GM12878 (cell line): ENCODE results near the gene NUMA1. TPM values are rescaled to one million over a fixed set of nuclear protein-coding genes. Genes with fewer than 3 reads are reported as not detected.
A peak's percentile ranks its signal among the peaks of the same experiment; 100 is the strongest.

Experiments
- ATAC-seq: fragments of 200-7000 bp; cut with Tn5 transposase; 3 replicates; pipeline ENCODE4 v1.9.1; 2020; ENCODE audit warnings: mild to moderate bottlenecking, moderate library complexity
- BruUV-seq: library from RNA; stranded (reverse); fragments of 400-500 nt; replicated peaks from 2 replicates; lab custom pipeline; 2021; lab: Mats Ljungman, UMichigan
- CTCF ChIA-PET: fragments of 300-600 bp; sonication (Branson Sonifier 250); formaldehyde crosslinking; extraction: SDS; loops from one replicate; lab custom pipeline; 2021; ENCODE audit warnings: inconsistent platforms; lab: Yijun Ruan, JAX
- POLR2A ChIA-PET: fragments of 350-600 bp; formaldehyde crosslinking; extraction: SDS; loops from one replicate; lab custom pipeline; 2021; ENCODE audit warnings: inconsistent platforms; lab: Charles Lee
- RAD21 ChIA-PET: fragments of 300-600 bp; sonication (Branson Sonifier 250); formaldehyde crosslinking; loops from one replicate; lab custom pipeline; 2023; ENCODE audit warnings: antibody characterized with exemption; ENCODE audit not compliant: unreplicated experiment; lab: Charles Lee
- SMC1A ChIA-PET: fragments of 300-600 bp; sonication (Branson Sonifier 250); formaldehyde crosslinking; loops from one replicate; lab custom pipeline; 2023; ENCODE audit not compliant: unreplicated experiment, uncharacterized antibody; lab: Charles Lee
- DNase-seq: peaks from one replicate; pipeline ENCODE4 v3.0.0-alpha.2; 2011; ENCODE audit warnings: low read depth, low spot score
- FAIRE-seq: peaks from 3 replicates; lab custom pipeline; 2011; peaks lifted over from hg19 to GRCh38; lab: Jason Lieb, UNC
- H2AFZ ChIP-seq: 2 replicates; pipeline ENCODE4 v1.6.0; 2011; ENCODE audit warnings: low read depth, low read length, control low read depth; ENCODE audit not compliant: control insufficient read depth
- H3K27ac ChIP-seq: 2 replicates; pipeline ENCODE4 v1.5.1; 2011; ENCODE audit warnings: control low read depth; ENCODE audit not compliant: control insufficient read depth, insufficient read depth
- H3K27me3 ChIP-seq, 2 experiments: replicated peaks in 1 of 2; 2 replicates each; pipeline versions ENCODE4 v1.6.0 to v1.6.1; 2011; ENCODE audit warnings: low read length in 1 of 2; ENCODE audit not compliant: control insufficient read depth in 2 of 2, insufficient read depth in 2 of 2
- H3K36me3 ChIP-seq, 2 experiments: 2 replicates each; pipeline ENCODE4 v1.5.1; 2011; ENCODE audit warnings: low read length in 1 of 2; ENCODE audit not compliant: control insufficient read depth in 2 of 2, insufficient read depth in 2 of 2
- H3K4me1 ChIP-seq: 2 replicates; pipeline ENCODE4 v1.6.1; 2011; ENCODE audit warnings: mild to moderate bottlenecking, low read length, moderate library complexity, mixed read lengths; ENCODE audit not compliant: control insufficient read depth, insufficient read depth
- H3K4me2 ChIP-seq: 2 replicates; pipeline ENCODE4 v1.6.0; 2011; ENCODE audit warnings: control low read depth; ENCODE audit not compliant: control insufficient read depth, insufficient read depth
- H3K4me3 ChIP-seq: fragments of 200-600 bp; sonication (generic); 2 replicates; pipeline ENCODE4 v1.5.1; 2016
- H3K79me2 ChIP-seq: 2 replicates; pipeline ENCODE4 v1.6.0; 2011; ENCODE audit warnings: low read length; ENCODE audit not compliant: control insufficient read depth, insufficient read depth
- H3K9ac ChIP-seq: 2 replicates; pipeline ENCODE4 v1.8.0; 2011; ENCODE audit warnings: low read length, control low read depth, mixed read lengths; ENCODE audit not compliant: control insufficient read depth, insufficient read depth
- H3K9me3 ChIP-seq: replicated peaks from 3 replicates; pipeline ENCODE4 v1.5.1; 2011; ENCODE audit warnings: mild to moderate bottlenecking, low read length; ENCODE audit not compliant: control insufficient read depth, insufficient read depth
- H4K20me1 ChIP-seq: 2 replicates; pipeline ENCODE4 v1.6.0; 2011; ENCODE audit not compliant: control insufficient read depth, insufficient read depth
- HDAC2 ChIP-seq: fragments of 200-600 bp; sonication (generic); IDR thresholded peaks from 2 replicates; pipeline ENCODE4 v1.6.1; 2017
- IRF4 ChIP-seq: IDR thresholded peaks from 2 replicates; pipeline ENCODE4 v1.6.1; 2011; ENCODE audit warnings: low read depth, low read length
- NR2F1 ChIP-seq: fragments of 450-650 bp; conservative IDR thresholded peaks from 2 replicates; pipeline ENCODE4 v1.6.1; 2017; ENCODE audit warnings: mild to moderate bottlenecking
- POLR2A ChIP-seq: IDR thresholded peaks from 2 replicates; pipeline ENCODE4 v1.6.1; 2011; ENCODE audit warnings: low read depth, mild to moderate bottlenecking, low read length
- ZNF687 ChIP-seq: fragments of 450-650 bp; IDR thresholded peaks from 2 replicates; pipeline ENCODE4 v1.6.1; 2017; ENCODE audit warnings: mild to moderate bottlenecking, moderate library complexity
- WGBS: methylation state at CpG from one replicate; pipeline ENCODE4 v1.1.6; 2016; ENCODE audit warnings: low lambda C conversion rate; ENCODE audit not compliant: insufficient replicate concordance, insufficient coverage; ENCODE audit errors: missing lambda C conversion rate; 5-methylcytosine and 5-hydroxymethylcytosine counted together
- in situ Hi-C: fragments of 300-500 bp; cut with MboI; formaldehyde crosslinking; loops from 9 replicates; pipeline ENCODE4 v1.14.3; 2018; ENCODE audit warnings: mixed read lengths
- intact Hi-C: fragments of 100-400 bp; cut with micrococcal nuclease; formaldehyde crosslinking; loops from one replicate; pipeline ENCODE4 v1.14.2; 2022; ENCODE audit not compliant: unreplicated experiment
- polyA plus RNA-seq, 11 experiments: library from polyadenylated mRNA; depleted of rRNA in 4 of 11; unstranded in 6 of 11; stranded (reverse) in 5 of 11; fragments of >200 nt; fragmentation: Nextera tagmentation in 4 of 11; fragmentation: Illumina TruSeq in 1 of 11; extraction: Ambion mirVana in 4 of 11; extraction: Trizol in 1 of 11; gene quantifications; 1 replicate in 1 of 11; 2 replicates in 10 of 11; pipeline versions ENCODE4 v1.2.1 to v1.2.3, GENCODE V29; 2011 to 2016; ENCODE audit warnings: inconsistent platforms in 2 of 11, missing spikeins in 2 of 11, low read depth in 1 of 11
- total RNA-seq, 4 experiments: library from RNA; depleted of rRNA in 3 of 4; stranded (reverse); fragments of >200 nt in 3 of 4; fragmentation: Illumina TruSeq in 1 of 4; extraction: Trizol in 1 of 4; gene quantifications; 2 replicates each; pipeline versions ENCODE4 v1.2.1 to v1.2.3, GENCODE V29; 2013 to 2021

The NUMA1 gene
- total and polyA plus RNA-seq, 10 of the 15 experiments (the other 5 are each of a cell fraction or from before 2014, with no cell fraction given): 5.5 to 111 (median 61.0) TPM

GRCh38 chr11:72013765-72014711 lies 66.3 kb downstream of the NUMA1 start:
- BruUV-seq: no TSS peak
- 0 out of 2 replicates have a peak, but pooled peaks cover 3% of the 10 kb centered on the region for H4K20me1 ChIP-seq
- 98% methylated on average over 38 of the region's 38 CpGs for WGBS
- ChIA-PET SMC1A (interaction anchor here (1.0 to 7.3 kb wide), 8 partner anchors 9 to 417 kb away, joined by 3 to 64 read pairs (median 4); partner anchors contain the start of gene IL18BP), POLR2A (no interaction called here), RAD21 (interaction anchor here (1.1 to 4.5 kb wide), 4 partner anchors 22 to 130 kb away, joined by 4 to 51 read pairs (median 6); no protein-coding TSS in a partner anchor), CTCF (interaction anchor here (0.6 to 9.0 kb wide), 11 partner anchors 13 to 417 kb away, joined by 3 to 138 read pairs (median 3); no protein-coding TSS in a partner anchor)
- H3K9me3 ChIP-seq: no peaks in the 10 kb centered on the region
- no peaks in the 10 kb centered on the region for H3K27me3 ChIP-seq
- H3K9ac ChIP-seq: no peak overlapping the region
- DNase-seq (no peak), FAIRE-seq (no peak), ATAC-seq (no peak)
- H3K4me3 ChIP-seq: no peak overlapping the region
- peaks cover 45 to 66% of the 10 kb centered on the region in 2 experiments for H3K36me3 ChIP-seq
- in situ Hi-C loops: no loop called here
- H2AFZ ChIP-seq: no peak overlapping the region
- no peak overlapping the region for H3K27ac ChIP-seq
- TF ChIP-seq POLR2A: peak; percentile 50; the same call in 1 of the 2 replicates
- TF ChIP-seq NR2F1: no peak
- no peak for TF ChIP-seq ZNF687
- no peak for TF ChIP-seq HDAC2
- no peak for TF ChIP-seq IRF4
- no peak overlapping the region for H3K4me2 ChIP-seq
- H3K4me1 ChIP-seq: no peaks in the 10 kb centered on the region
- H3K79me2 ChIP-seq: no peaks in the 10 kb centered on the region
- intact Hi-C loops: no loop called here
